GM21825 (cell line): ENCODE data around the gene PZP.
"Not testable (repeated sequence)": the region's sequence is repeated elsewhere in the genome, so short reads cannot be mapped to it uniquely, and the experiment has no call there.

ENCODE experiments used
- ATAC-seq: cut with Tn5 transposase; IDR thresholded peaks from one replicate; pipeline ENCODE4 v1.9.1; 2021; ENCODE audit warnings: mild to moderate bottlenecking, moderate library complexity; ENCODE audit not compliant: unreplicated experiment

PZP gene

GRCh38 chr12:9198012-9198411 lies 10.2 kb downstream of the PZP start:
- no peak for ATAC-seq

GRCh38 chr12:9184276-9184675 lies 23.9 kb downstream of the PZP start:
- ATAC-seq = no peak

DNA sequence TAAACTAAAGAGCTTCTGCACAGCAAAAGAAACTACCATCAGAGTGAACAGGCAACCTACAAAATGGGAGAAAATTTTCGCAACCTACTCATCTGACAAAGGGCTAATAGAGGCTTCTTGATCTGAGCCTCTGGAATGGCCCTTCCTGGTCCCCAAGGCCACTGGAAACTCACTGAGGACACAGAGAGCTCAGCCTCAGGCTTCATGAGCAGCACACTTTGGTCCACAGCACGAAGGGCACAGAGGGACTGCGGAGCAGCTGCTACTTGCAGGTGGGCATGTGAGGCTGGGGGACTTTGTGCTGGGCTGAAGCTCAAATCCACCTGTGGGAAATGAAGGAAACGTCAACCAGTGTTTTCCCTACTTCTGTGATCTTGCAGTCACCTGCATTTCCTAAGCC lies 27.4 kb downstream of the PZP start:
- no peak for ATAC-seq

GRCh38 chr12:9179781-9180180 lies 28.4 kb downstream of the PZP start:
- ATAC-seq = no peak

DNA sequence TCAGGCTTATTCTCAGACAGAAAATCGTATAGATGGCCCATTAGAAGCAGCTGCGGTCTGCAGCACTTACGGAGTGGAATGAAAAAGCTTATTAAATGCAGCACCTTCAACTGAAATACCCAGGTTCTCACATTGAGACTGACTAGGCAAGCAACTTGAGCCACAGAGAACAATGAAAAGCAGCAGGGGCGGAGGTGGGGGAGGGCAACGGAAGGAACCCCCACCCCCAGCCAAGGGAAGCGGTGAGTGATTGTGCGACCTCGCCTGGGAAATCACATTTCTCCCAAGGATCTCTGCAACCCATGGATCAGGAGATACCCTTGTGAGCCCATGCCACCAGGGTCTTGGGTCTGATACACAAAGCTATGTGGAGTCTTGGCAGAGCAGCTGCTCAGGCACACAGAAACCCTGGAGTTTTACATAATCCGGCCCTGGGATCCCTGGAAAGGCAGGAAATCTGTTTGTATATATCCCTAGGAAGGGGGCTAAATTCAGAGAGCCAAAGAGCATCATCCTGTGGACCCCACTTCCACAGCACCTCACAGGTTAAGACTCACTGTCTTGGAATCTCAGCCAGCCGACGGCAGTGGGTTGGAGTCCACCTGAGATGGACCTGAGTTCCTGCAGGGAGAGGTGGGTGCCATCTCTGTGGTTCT lies 38.1 kb downstream of the PZP start:
- no peak for ATAC-seq

- ATAC-seq = not testable (repeated sequence)
These were observed 40.9 kb downstream of the PZP start for GRCh38 chr12:9167345-9167744.

- no peak for ATAC-seq
These were observed 44.8 kb downstream of the PZP start for GRCh38 chr12:9163392-9163791.

DNA sequence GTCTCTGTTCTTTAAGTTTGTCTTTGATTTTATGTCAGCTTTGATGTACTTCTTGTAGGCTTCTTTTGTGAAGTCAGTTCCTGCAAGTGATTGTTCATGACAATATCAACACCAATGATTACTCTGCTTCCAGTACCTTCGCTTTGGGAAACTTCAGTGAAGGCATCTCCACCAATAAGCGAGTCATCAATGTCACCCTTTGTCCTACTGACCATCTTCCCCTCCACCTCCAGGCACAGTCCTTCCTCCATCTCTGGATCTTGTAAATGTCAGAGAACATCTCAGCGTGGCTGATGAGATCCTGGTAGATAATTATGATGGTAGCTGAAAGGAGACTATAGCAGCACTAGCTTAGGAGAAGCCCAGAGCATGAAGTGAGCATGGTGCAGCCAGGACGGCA lies 52.1 kb downstream of the PZP start:
- no peak for ATAC-seq

GRCh38 chr12:9149372-9149771 lies 58.8 kb downstream of the PZP start:
- no peak for ATAC-seq

DNA sequence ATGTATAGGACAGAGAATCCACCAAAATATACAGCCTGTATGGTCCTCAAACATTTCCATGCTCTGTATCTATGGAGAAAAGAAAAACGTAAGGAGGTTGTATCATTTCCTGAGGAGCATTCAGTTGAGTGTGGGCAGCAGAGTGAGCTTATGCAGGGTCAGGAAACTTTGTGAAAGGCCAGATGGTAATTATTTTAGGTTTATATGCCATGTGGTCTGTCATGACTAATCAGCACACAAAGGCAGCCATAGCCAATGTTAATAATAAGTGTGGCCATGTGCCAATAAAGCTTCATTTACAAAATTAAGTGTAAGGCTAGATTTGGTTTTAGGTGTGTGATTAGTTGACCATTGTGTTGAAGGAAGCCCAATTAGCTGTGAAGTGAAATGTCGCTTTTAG lies 59.3 kb downstream of the PZP start:
- ATAC-seq = no peak

GRCh38 chr12:9147461-9147860 lies 60.7 kb downstream of the PZP start:
- no peak for ATAC-seq

- ATAC-seq = no peak
These were observed 63.5 kb downstream of the PZP start for GRCh38 chr12:9144730-9145106.

DNA sequence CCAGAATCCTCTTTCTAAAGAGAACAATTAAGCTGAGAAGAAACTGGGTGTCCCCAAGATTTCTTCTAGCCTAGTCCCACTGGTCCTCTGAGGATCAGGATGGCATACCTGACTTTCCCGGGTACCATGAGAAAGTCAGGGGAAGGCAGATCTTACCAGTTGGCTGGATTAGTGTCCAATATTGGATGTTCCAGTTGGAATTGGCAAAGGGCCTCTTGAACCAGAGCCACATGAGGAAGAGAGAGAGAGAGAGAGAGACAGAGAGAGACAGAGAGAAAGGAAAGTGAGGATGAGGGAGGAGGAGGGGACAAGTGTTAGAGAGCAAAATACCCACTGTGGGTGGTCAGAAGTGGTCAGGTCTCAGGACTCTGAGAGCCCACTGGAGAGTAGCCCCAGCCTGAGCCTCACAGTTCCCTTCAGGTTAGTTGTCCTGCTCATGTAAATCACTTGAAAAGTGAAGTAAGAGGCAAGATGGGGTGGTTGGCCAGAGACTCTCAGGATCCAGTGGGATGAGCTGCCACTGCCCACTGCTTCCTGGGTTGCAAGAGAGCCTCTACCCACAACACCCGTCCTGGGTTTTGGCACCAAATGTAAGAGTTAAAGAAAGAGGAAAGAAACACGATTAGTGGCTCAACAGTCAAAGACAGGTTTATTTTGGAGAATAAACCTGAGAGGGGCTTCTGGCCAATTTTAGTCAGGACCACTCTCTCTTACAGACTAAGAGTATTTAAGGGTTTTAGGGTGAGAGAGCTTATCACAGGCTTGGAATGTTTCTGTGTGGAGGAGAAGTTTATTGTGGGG lies 64.1 kb downstream of the PZP start:
- ATAC-seq = no peak

DNA sequence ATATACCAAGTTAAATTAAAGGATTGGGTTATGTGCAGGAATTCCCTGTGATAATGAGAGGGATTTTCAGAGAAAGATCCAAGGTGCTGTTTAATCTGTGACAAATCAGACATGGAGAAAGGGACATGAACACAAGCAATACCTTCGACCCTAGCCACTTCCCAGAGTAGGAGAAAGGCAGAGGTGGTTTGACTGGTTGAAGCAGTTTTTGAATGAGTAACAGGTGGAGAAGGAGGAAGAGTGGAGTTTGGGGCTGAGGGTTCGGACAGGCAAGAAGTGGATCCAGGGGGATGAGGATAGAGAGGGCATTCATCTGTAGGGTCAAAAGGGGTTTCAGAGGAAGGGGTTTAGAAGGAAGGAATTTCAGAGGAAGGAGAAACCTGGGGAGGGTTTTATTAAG lies 65.1 kb downstream of the PZP start:
- ATAC-seq = no peak

- ATAC-seq = not testable (repeated sequence)
These were observed 68.5 kb downstream of the PZP start for GRCh38 chr12:9139588-9140290.

- ATAC-seq = no peak
These were observed 72.3 kb downstream of the PZP start for GRCh38 chr12:9135903-9136310.

- ATAC-seq = no peak
These were observed 73.1 kb downstream of the PZP start for GRCh38 chr12:9134981-9135628.

- no peak for ATAC-seq
These were observed 74.8 kb downstream of the PZP start for GRCh38 chr12:9133216-9133916.

DNA sequence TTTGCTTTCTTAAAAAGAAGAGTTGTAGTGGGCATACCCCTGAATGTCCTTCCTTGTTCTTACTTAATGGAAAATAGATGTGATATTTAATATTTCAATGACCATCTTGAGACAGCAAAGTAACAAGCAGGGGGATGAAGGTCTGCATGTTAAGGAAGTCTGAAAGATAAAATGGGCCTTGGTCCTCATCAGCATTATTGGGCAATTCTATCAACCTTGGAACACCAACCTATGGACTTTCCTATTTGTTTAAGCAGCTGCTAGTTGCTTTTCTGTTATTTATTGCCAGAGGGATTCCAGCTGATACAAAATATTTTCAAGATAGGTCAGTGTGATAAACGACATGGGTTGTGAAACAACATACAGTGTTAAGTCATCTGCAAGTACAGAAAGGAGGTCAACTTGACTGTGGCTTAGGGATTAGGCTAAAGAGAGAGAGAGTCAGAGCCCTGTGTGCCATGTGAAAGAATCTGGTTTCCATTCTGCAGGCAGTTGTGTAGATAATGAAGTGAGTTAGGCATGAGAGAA lies 76.1 kb downstream of the PZP start:
- no peak for ATAC-seq

DNA sequence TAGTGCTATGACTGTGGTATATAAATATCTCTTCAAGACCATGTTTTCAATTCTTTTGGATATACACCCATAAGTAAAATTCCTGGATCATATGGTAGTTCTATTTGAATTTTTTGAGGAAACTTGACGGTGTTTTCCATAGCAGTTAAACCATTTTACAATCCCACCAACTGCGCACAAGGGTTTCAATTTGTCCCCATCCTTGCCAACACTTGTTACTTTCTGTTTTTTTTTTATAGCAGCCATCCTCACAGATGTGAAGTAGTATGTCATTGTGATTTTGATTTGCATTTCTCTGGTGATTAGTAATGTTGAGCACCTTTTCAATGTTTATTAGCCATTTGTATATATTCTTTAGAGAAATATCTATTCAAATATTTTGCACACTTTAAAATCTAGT lies 78.0 kb downstream of the PZP start:
- ATAC-seq = no peak
